Measurements from ENCODE around the gene TMEM181. TPM values are rescaled to one million over a fixed set of nuclear protein-coding genes. Genes with fewer than 3 reads are reported as not detected.
A peak's percentile ranks its signal among the peaks of the same experiment; 100 is the strongest.

TMEM181 gene
- total and polyA plus RNA-seq, 2 of the 13 experiments (the other 11 are each of a cell fraction or from before 2014, with no cell fraction given), result 59.1 to 108 TPM

DNA sequence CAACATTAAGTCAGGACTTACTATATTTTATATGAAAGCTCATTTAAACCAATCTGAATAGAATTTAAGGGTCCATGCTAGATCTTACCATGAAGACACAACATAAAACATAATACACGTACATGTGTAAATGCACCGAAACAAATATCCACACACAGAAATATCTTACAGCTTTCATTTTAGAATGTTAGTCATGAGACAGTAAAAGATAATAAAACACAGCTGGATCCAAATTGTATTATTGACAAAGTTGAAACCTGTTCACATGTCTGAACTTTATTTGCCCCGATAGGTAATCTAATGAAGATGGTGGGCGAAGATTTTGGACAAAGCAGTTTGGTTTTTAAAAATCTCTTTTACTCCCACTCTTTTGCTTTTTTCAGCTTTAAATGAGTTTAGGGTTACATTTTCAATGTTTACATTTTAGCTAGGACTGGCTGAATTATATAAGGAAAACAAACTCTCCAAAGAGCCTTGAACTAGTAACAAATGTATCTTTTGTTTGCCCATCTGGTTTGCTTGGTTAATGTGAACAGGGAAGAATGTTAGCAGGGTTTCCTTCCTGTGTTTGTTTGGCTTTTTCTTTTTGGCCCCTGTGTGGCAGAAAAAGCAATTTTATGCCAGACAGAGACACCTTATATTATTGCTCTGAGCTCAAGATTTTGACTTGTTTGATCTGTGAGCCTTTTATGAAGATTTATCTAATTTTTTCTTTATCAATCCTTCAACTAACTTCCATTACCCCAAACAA, 5.1 kb upstream of the TMEM181 start (continued):
- TF ChIP-seq, protein P1, sequence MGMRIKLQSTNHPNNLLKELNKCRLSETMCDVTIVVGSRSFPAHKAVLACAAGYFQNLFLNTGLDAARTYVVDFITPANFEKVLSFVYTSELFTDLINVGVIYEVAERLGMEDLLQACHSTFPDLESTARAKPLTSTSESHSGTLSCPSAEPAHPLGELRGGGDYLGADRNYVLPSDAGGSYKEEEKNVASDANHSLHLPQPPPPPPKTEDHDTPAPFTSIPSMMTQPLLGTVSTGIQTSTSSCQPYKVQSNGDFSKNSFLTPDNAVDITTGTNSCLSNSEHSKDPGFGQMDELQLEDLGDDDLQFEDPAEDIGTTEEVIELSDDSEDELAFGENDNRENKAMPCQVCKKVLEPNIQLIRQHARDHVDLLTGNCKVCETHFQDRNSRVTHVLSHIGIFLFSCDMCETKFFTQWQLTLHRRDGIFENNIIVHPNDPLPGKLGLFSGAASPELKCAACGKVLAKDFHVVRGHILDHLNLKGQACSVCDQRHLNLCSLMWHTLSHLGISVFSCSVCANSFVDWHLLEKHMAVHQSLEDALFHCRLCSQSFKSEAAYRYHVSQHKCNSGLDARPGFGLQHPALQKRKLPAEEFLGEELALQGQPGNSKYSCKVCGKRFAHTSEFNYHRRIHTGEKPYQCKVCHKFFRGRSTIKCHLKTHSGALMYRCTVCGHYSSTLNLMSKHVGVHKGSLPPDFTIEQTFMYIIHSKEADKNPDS (CRISPR knock-in tag; IDR thresholded peaks at IDR 0.05), result no peak
- TF ChIP-seq, protein P2, sequence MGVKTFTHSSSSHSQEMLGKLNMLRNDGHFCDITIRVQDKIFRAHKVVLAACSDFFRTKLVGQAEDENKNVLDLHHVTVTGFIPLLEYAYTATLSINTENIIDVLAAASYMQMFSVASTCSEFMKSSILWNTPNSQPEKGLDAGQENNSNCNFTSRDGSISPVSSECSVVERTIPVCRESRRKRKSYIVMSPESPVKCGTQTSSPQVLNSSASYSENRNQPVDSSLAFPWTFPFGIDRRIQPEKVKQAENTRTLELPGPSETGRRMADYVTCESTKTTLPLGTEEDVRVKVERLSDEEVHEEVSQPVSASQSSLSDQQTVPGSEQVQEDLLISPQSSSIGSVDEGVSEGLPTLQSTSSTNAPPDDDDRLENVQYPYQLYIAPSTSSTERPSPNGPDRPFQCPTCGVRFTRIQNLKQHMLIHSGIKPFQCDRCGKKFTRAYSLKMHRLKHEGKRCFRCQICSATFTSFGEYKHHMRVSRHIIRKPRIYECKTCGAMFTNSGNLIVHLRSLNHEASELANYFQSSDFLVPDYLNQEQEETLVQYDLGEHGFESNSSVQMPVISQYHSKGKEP (CRISPR knock-in tag; IDR thresholded peaks at IDR 0.05), result no peak
- TF ChIP-seq HMG20B (CRISPR knock-in tag; conservative IDR thresholded peaks at IDR 0.05), result peak; percentile 60; the same call in 1 of the 2 replicates
- TF ChIP-seq, protein P3, sequence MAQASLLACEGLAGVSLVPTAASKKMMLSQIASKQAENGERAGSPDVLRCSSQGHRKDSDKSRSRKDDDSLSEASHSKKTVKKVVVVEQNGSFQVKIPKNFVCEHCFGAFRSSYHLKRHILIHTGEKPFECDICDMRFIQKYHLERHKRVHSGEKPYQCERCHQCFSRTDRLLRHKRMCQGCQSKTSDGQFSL (CRISPR knock-in tag; IDR thresholded peaks at IDR 0.05), result no peak
- TF ChIP-seq, protein P4, sequence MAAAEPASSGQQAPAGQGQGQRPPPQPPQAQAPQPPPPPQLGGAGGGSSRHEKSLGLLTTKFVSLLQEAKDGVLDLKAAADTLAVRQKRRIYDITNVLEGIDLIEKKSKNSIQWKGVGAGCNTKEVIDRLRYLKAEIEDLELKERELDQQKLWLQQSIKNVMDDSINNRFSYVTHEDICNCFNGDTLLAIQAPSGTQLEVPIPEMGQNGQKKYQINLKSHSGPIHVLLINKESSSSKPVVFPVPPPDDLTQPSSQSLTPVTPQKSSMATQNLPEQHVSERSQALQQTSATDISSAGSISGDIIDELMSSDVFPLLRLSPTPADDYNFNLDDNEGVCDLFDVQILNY (CRISPR knock-in tag; conservative IDR thresholded peaks at IDR 0.05), result no peak
- peak; percentile 97 for TF ChIP-seq MIXL1 (CRISPR knock-in tag; IDR thresholded peaks at IDR 0.05)
- no peak for TF ChIP-seq ZNF230 (CRISPR knock-in tag; IDR thresholded peaks at IDR 0.05)
- no peak for TF ChIP-seq SPEN (CRISPR knock-in tag; IDR thresholded peaks at IDR 0.05; ENCODE audit: low read depth)
- peak; percentile 90 for TF ChIP-seq FOXK2 (IDR thresholded peaks at IDR 0.05)
- TF ChIP-seq CREM (IDR thresholded peaks at IDR 0.05), result peak; percentile 86
- no peak for TF ChIP-seq CREM (CRISPR knock-in tag; IDR thresholded peaks at IDR 0.05)
- no peak; the same call in 1 of the 2 replicates for TF ChIP-seq ZNF670 (CRISPR knock-in tag; IDR thresholded peaks at IDR 0.05; ENCODE audit: borderline replicate concordance)
- TF ChIP-seq HOXD1 (CRISPR knock-in tag; IDR thresholded peaks at IDR 0.05), result no peak
- TF ChIP-seq, protein P5, sequence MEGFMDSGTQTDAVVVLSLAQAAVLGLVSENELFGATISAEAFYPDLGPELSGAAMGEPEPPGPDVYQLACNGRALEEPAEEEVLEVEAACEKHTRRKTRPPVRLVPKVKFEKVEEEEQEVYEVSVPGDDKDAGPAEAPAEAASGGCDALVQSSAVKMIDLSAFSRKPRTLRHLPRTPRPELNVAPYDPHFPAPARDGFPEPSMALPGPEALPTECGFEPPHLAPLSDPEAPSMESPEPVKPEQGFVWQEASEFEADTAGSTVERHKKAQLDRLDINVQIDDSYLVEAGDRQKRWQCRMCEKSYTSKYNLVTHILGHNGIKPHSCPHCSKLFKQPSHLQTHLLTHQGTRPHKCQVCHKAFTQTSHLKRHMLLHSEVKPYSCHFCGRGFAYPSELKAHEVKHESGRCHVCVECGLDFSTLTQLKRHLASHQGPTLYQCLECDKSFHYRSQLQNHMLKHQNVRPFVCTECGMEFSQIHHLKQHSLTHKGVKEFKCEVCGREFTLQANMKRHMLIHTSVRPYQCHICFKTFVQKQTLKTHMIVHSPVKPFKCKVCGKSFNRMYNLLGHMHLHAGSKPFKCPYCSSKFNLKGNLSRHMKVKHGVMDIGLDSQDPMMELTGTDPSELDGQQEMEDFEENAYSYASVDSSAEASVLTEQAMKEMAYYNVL (CRISPR knock-in tag; IDR thresholded peaks at IDR 0.05; ENCODE audit: borderline replicate concordance), result peak; percentile 85; the same call in 1 of the 2 replicates
- TF ChIP-seq, protein P6, sequence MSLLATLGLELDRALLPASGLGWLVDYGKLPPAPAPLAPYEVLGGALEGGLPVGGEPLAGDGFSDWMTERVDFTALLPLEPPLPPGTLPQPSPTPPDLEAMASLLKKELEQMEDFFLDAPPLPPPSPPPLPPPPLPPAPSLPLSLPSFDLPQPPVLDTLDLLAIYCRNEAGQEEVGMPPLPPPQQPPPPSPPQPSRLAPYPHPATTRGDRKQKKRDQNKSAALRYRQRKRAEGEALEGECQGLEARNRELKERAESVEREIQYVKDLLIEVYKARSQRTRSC (CRISPR knock-in tag; IDR thresholded peaks at IDR 0.05; ENCODE audit: low read depth), result no peak
- no peak for TF ChIP-seq DR1 (CRISPR knock-in tag; IDR thresholded peaks at IDR 0.05)
- no peak for TF ChIP-seq ZNF660 (CRISPR knock-in tag; IDR thresholded peaks at IDR 0.05; ENCODE audit: borderline replicate concordance, low read depth)

All from HepG2 (cell line).